Stimulated activated CD4-positive, alpha-beta T cell treated with anti-CD3 and anti-CD28 coated beads, TNF-alpha, amount 100 ng/mL, for 24 hours (primary cell): ENCODE results near the gene SLC26A3.
A peak's percentile ranks its signal among the peaks of the same experiment; 100 is the strongest.

Experiments
- DNase-seq, 3 experiments: peaks; one replicate each; pipeline ENCODE4 v3.0.0-alpha.2; 2020; ENCODE audit warnings: low read depth in 3 of 3

SLC26A3 gene

GRCh38 chr7:107746006-107746405, 57.0 kb downstream of the SLC26A3 start:
- no peak for DNase-seq

- DNase-seq = no peak
These were observed 58.7 kb downstream of the SLC26A3 start for GRCh38 chr7:107744345-107744750.

GRCh38 chr7:107743567-107744344, 59.3 kb downstream of the SLC26A3 start, which contains the start of gene CBLL1:
CBLL1 (plus strand) TSS chr7:107744142; CDS start chr7:107744164, 22 bp downstream.
- DNase-seq = peak; percentile 95 to 98 (median 98)

- peak in 1 of 3 experiments; percentile 63 for DNase-seq
These were observed 60.1 kb downstream of the SLC26A3 start for GRCh38 chr7:107742678-107743566.

GRCh38 chr7:107728276-107728675, 74.7 kb downstream of the SLC26A3 start:
- no peak for DNase-seq

GRCh38 chr7:107726356-107727130, 76.5 kb downstream of the SLC26A3 start:
- DNase-seq = no peak

- DNase-seq = peak; percentile 16 to 30 (median 30)
These were observed 77.8 kb downstream of the SLC26A3 start for GRCh38 chr7:107725138-107725740.

GRCh38 chr7:107723255-107723654, 79.8 kb downstream of the SLC26A3 start:
- DNase-seq = no peak

- no peak for DNase-seq
These were observed 81.7 kb downstream of the SLC26A3 start for GRCh38 chr7:107721286-107721685.

- no peak for DNase-seq
These were observed 84.4 kb downstream of the SLC26A3 start for GRCh38 chr7:107718456-107719193.

- no peak for DNase-seq
These were observed 87.5 kb downstream of the SLC26A3 start for GRCh38 chr7:107715531-107715930.
